ENCODE data around the gene NT5E. TPM values are rescaled to one million over a fixed set of nuclear protein-coding genes. Genes with fewer than 3 reads are reported as not detected.

Gene NT5E
- total and polyA plus RNA-seq, 2 of the 13 experiments (the other 11 are each of a cell fraction or from before 2014, with no cell fraction given) = 9.5 to 33.0 TPM

GRCh38 chr6:85432554-85432953, 17.3 kb upstream of the NT5E start:
- POLR2A ChIA-PET = interaction anchor here (0.9 kb wide), 1 partner anchor 36 kb away, joined by 3 read pairs; no protein-coding TSS in a partner anchor
- WGBS (ENCODE audit: low lambda C conversion rate) = 60% methylated on average over 1 of the region's 1 CpG
- intact Hi-C loops (cut with micrococcal nuclease; ENCODE audit: unreplicated experiment) (no loop called here), in situ Hi-C loops (cut with HindIII; ENCODE audit: extremely low pct_ligation_motif_present, low pct_unique_long_range_greater_than_20kb) (no loop called here)
- Histone ChIP-seq H4K20me1 (ENCODE audit: insufficient read depth, low read length) (no peaks in the 10 kb centered on the region), H3K9ac (ENCODE audit: insufficient read depth, low read depth, low read length) (no peak overlapping the region), H3K27me3 (ENCODE audit: control insufficient read depth in 1 of 2, insufficient read depth in 2 of 2, low read length in 2 of 2) (no peaks in the 10 kb centered on the region), H3K9me3 (ENCODE audit: low read length) (no peaks in the 10 kb centered on the region), H3K4me3 (replicated peaks in 1 of 3; ENCODE audit: insufficient read depth in 1 of 3, low read depth in 2 of 3, low read length in 3 of 3) (no peak overlapping the region), H3K4me2 (ENCODE audit: low read depth, low read length) (no peak overlapping the region), H3K79me2 (ENCODE audit: insufficient read depth, low read length) (no peaks in the 10 kb centered on the region), H3K27ac (ENCODE audit: extremely low read length, insufficient read depth, low read length) (no peak overlapping the region), H3K36me3 (replicated peaks in 1 of 2; ENCODE audit: control insufficient read depth in 1 of 2, insufficient read depth in 2 of 2, low read length in 2 of 2) (no peaks in the 10 kb centered on the region), H3K4me1 (ENCODE audit: insufficient read depth, low read length) (peaks cover 17% of the 10 kb centered on the region; the same call in 1 of the 2 replicates), H2AFZ (ENCODE audit: low read length) (no peak overlapping the region)
- no TSS peak for BruUV-seq (replicated peaks)
- DNase-seq (ENCODE audit: low spot score) (no peak), FAIRE-seq (no peak), ATAC-seq (no peak)
- no peak for TF ChIP-seq ZNF614 (CRISPR knock-in tag; IDR thresholded peaks at IDR 0.05; ENCODE audit: borderline replicate concordance)
- TF ChIP-seq CSRNP2 (CRISPR knock-in tag; conservative IDR thresholded peaks at IDR 0.05; ENCODE audit: low read depth) = no peak
- no peak for TF ChIP-seq SSRP1 (CRISPR knock-in tag; IDR thresholded peaks at IDR 0.05)
- CTCF ChIA-PET (ENCODE audit: low intra/inter-chr PET ratio, low total read pairs) = no interaction called here

DNA sequence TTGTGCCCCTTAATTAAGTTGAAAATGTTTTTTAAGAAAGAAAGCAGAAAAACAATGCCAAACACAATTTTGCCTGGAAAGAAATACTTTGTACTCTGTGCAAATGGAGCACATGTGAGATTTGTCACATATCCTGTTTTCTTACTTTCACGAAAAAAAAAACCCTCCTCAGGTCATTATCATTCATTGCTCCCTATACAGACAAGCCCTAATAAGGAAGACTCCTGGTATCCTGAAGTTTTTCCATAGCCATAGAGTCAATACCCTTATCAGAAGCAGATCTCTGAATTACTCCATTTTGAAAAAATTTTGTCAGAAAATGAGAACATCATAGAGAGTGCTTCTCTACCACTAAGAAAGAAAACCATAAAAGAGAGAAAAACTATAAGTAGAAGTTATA, 14.0 kb upstream of the NT5E start:
- no peak overlapping the region for H3K27ac ChIP-seq (ENCODE audit: extremely low read length, insufficient read depth, low read length)
- H2AFZ ChIP-seq (ENCODE audit: low read length) = no peak overlapping the region
- peaks cover 27% of the 10 kb centered on the region; the same call in 1 of the 2 replicates for H3K4me1 ChIP-seq (ENCODE audit: insufficient read depth, low read length)
- DNase-seq (ENCODE audit: low spot score) = no peak
- H3K79me2 ChIP-seq (ENCODE audit: insufficient read depth, low read length) = no peaks in the 10 kb centered on the region
- ATAC-seq = no peak
- intact Hi-C loops (cut with micrococcal nuclease; ENCODE audit: unreplicated experiment) (no loop called here), in situ Hi-C loops (cut with HindIII; ENCODE audit: extremely low pct_ligation_motif_present, low pct_unique_long_range_greater_than_20kb) (no loop called here)
- ChIA-PET POLR2A (no interaction called here), CTCF (ENCODE audit: low intra/inter-chr PET ratio, low total read pairs) (no interaction called here)
- H3K4me2 ChIP-seq (ENCODE audit: low read depth, low read length) = peak overlapping the region; percentile 23; the same call in 1 of the 2 replicates
- no peaks in the 10 kb centered on the region for H3K36me3 ChIP-seq (replicated peaks in 1 of 2; ENCODE audit: control insufficient read depth in 1 of 2, insufficient read depth in 2 of 2, low read length in 2 of 2)
- no peaks in the 10 kb centered on the region for H4K20me1 ChIP-seq (ENCODE audit: insufficient read depth, low read length)
- FAIRE-seq = no peak
- BruUV-seq (replicated peaks) = no TSS peak
- 24% methylated on average over 1 of the region's 1 CpG for WGBS (ENCODE audit: low lambda C conversion rate)
- no peak overlapping the region for H3K9ac ChIP-seq (ENCODE audit: insufficient read depth, low read depth, low read length)
- no peak overlapping the region for H3K4me3 ChIP-seq (replicated peaks in 1 of 3; ENCODE audit: insufficient read depth in 1 of 3, low read depth in 2 of 3, low read length in 3 of 3)
- no peaks in the 10 kb centered on the region for H3K9me3 ChIP-seq (ENCODE audit: low read length)
- no peaks in the 10 kb centered on the region for H3K27me3 ChIP-seq (ENCODE audit: control insufficient read depth in 1 of 2, insufficient read depth in 2 of 2, low read length in 2 of 2)
- TF ChIP-seq ZNF703 (CRISPR knock-in tag; IDR thresholded peaks at IDR 0.05; ENCODE audit: borderline replicate concordance) (no peak), ZSCAN20 (CRISPR knock-in tag; IDR thresholded peaks at IDR 0.05; ENCODE audit: borderline replicate concordance) (no peak), SALL2 (CRISPR knock-in tag; IDR thresholded peaks at IDR 0.05) (no peak), DMAP1 (CRISPR knock-in tag; IDR thresholded peaks at IDR 0.05) (no peak), ZNF7 (CRISPR knock-in tag; IDR thresholded peaks at IDR 0.05) (no peak), MLLT10 (CRISPR knock-in tag; IDR thresholded peaks at IDR 0.05) (no peak), SRF (IDR thresholded peaks at IDR 0.05; ENCODE audit: low read depth, low read length) (0 out of 2 replicates have a peak, but pooled peaks have one; percentile 11)

Data from HepG2 (cell line).